ENCODE results near the gene TMEM129. TPM values are rescaled to one million over a fixed set of nuclear protein-coding genes. Genes with fewer than 3 reads are reported as not detected.
"Not testable (repeated sequence)": the region's sequence is repeated elsewhere in the genome, so short reads cannot be mapped to it uniquely, and the experiment has no call there.

Gene TMEM129
- total RNA-seq, 1 donor from 2014 or later: 26.0 TPM

- DNase-seq (ENCODE audit: low spot score): no peak
Observed at GRCh38 chr4:1721666-1722550, 785 bp upstream of the TMEM129 start.

- peak; percentile 51 for DNase-seq (ENCODE audit: low spot score)
Observed at GRCh38 chr4:1720163-1720983, 750 bp downstream of the TMEM129 start.

- DNase-seq (ENCODE audit: low spot score): no peak
Observed at GRCh38 chr4:1718095-1718850, 2.9 kb downstream of the TMEM129 start.

- DNase-seq (ENCODE audit: low spot score): no peak
Observed at GRCh38 chr4:1717129-1718094, 3.7 kb downstream of the TMEM129 start.

- DNase-seq (ENCODE audit: low spot score): no peak
Observed at GRCh38 chr4:1716065-1716945, 4.8 kb downstream of the TMEM129 start.

GRCh38 chr4:1715002-1715758 is 5.9 kb downstream of the TMEM129 start:
- DNase-seq (ENCODE audit: low spot score): no peak

GRCh38 chr4:1714303-1715001 is 6.7 kb downstream of the TMEM129 start:
- no peak for DNase-seq (ENCODE audit: low spot score)

GRCh38 chr4:1713003-1713851 is 7.9 kb downstream of the TMEM129 start:
- DNase-seq (ENCODE audit: low spot score): no peak

GRCh38 chr4:1712216-1713002 is 8.7 kb downstream of the TMEM129 start, which contains the start of gene SLBP:
Gene SLBP (minus strand): TSS chr4:1712319. CDS start chr4:1712188, 131 bp downstream.
- peak; percentile 96 for DNase-seq (ENCODE audit: low spot score)

GRCh38 chr4:1711571-1712215 is 9.4 kb downstream of the TMEM129 start:
- DNase-seq (ENCODE audit: low spot score): peak; percentile 53

- no peak for DNase-seq (ENCODE audit: low spot score)
Observed at GRCh38 chr4:1711055-1711570, 10.0 kb downstream of the TMEM129 start.

- DNase-seq (ENCODE audit: low spot score): no peak
Observed at GRCh38 chr4:1708581-1708980, 12.5 kb downstream of the TMEM129 start.

- no peak for DNase-seq (ENCODE audit: low spot score)
Observed at GRCh38 chr4:1706358-1706757, 14.8 kb downstream of the TMEM129 start.

GRCh38 chr4:1705732-1706131 is 15.4 kb downstream of the TMEM129 start:
- no peak for DNase-seq (ENCODE audit: low spot score)

- no peak for DNase-seq (ENCODE audit: low spot score)
Observed at GRCh38 chr4:1703867-1704266, 17.3 kb downstream of the TMEM129 start.

- DNase-seq (ENCODE audit: low spot score): not testable (repeated sequence)
Observed at GRCh38 chr4:1701671-1702070, 19.5 kb downstream of the TMEM129 start.

Data from umbilical cord (tissue), 2 donors.